Pulmonary artery endothelial cell (primary cell): ENCODE results near the gene USP36. TPM values are rescaled to one million over a fixed set of nuclear protein-coding genes. Genes with fewer than 3 reads are reported as not detected.
"Not testable (repeated sequence)": the region's sequence is repeated elsewhere in the genome, so short reads cannot be mapped to it uniquely, and the experiment has no call there.

Experiments used
- DNase-seq: peaks from one replicate; pipeline ENCODE4 v3.0.0-alpha.2; 2011; ENCODE audit warnings: low read depth, low spot score
- total RNA-seq: library from RNA; depleted of rRNA; stranded (reverse); fragments of >200 nt; gene quantifications from 2 replicates; pipeline ENCODE4 v1.2.3, GENCODE V29; 2014

The USP36 gene
- total RNA-seq, 1 donor from 2014 or later: 18.9 TPM

- DNase-seq: no peak
These were observed 68.7 kb downstream of the USP36 start for GRCh38 chr17:78771758-78772382.

DNA sequence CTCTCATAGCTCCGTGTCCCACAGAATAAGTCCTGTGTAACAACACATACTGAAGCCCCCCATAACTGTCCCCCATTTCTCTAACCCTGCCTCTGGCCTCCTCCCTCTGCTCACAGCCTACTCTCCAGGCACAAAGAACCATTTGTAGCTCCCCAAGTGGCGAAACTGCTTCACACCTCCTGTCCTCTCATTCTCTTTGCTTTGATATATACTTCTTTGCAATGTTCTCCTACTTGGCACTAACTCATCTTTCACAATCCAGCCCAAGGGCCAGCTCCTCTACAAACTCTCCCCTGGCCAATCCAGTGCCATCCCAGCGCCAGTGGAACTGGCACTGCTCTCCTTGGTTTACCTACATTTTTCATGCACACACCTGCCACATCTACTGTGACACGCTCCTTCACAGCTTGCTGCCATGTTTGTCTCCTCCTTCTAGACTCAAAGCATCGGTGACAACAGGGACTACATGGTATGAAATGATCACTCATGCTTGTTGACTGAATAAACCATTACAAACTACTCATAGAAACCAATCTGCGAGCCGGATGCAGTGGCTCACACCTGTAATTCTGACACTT lies 71.3 kb downstream of the USP36 start:
- no peak for DNase-seq

GRCh38 chr17:78767806-78768205 lies 72.8 kb downstream of the USP36 start:
- DNase-seq: no peak

GRCh38 chr17:78766743-78767294 lies 73.8 kb downstream of the USP36 start:
- DNase-seq: no peak

- DNase-seq: no peak
These were observed 74.4 kb downstream of the USP36 start for GRCh38 chr17:78766225-78766624.

DNA sequence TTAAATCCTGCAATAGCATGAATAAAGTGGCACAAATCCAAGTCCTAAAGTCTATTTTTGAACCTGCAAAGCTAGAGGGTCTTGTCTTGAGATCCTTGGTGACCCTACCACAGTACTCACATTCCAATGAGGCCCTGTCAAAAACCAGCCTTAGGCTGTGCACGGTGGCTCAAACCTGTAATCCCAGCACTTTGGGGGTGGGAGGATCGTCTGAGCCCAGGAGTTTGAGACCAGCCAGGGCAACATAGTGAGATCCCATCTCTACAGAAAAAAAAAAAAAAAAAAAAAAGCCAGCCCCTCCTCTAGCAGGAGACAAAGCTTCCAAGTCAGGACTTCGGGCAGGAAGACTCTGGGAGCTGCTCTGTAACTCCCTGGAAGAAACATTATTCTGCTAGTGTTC lies 74.8 kb downstream of the USP36 start:
- no peak for DNase-seq

DNA sequence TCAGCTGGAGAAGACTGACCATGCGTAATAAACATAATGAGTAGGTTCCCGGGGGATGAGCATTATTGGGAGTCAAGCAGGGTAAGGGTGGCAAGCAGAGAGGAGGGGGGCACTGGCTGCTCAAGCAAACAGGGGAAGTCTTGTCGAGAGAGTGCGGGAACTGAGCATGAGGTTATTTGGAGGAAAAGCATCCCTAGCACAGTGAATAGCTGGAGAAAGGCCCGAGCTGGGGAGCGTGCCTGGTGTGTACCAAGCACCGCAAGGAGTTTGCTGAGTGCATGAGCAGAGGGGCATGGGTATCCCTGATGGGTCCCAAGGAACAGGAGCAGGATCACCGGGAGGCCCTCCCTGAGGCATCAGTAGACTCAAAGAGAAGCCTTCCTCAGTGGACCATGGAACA lies 75.7 kb downstream of the USP36 start:
- DNase-seq: no peak

- no peak for DNase-seq
These were observed 77.1 kb downstream of the USP36 start for GRCh38 chr17:78763561-78763960.

- DNase-seq: no peak
These were observed 78.7 kb downstream of the USP36 start for GRCh38 chr17:78761789-78762406.

GRCh38 chr17:78759969-78760352 lies 80.7 kb downstream of the USP36 start:
- no peak for DNase-seq

DNA sequence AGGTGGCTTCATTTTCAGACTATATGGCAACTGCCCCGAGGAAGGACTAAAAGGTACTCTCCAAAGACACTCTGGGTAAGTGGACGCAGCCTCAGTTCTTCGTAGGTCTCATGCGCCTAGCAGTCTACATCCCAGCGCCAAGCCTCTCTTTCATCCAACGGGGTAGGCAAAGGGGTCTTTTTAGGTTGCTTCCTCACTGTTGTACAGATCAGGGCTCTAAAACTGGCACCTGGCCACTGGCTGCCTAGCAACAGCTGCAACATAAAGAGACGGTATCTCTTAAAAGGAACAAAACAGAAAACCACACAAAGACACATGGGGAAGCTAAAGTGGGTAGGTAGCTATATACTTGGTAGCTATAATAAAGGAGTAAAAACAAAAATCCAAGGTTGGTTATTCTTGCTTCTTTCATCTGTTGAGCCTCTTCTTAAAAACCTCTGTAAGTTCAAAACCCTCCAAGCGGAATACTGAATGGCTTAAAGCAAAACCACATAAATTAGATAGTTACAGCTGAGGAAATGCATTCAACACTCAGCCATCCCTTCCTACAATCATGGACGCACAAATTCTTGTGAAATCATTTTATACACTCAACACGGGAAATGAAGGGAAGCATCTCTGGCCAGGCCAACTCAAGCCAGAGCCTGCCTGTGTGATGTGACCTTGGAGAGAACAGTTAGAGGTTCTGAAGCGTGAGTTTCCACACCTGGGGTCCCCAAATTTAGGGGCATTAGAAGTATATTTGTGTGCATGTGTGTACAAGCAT lies 81.2 kb downstream of the USP36 start:
- DNase-seq: no peak

- DNase-seq: no peak
These were observed 87.0 kb downstream of the USP36 start for GRCh38 chr17:78753316-78754250.

DNA sequence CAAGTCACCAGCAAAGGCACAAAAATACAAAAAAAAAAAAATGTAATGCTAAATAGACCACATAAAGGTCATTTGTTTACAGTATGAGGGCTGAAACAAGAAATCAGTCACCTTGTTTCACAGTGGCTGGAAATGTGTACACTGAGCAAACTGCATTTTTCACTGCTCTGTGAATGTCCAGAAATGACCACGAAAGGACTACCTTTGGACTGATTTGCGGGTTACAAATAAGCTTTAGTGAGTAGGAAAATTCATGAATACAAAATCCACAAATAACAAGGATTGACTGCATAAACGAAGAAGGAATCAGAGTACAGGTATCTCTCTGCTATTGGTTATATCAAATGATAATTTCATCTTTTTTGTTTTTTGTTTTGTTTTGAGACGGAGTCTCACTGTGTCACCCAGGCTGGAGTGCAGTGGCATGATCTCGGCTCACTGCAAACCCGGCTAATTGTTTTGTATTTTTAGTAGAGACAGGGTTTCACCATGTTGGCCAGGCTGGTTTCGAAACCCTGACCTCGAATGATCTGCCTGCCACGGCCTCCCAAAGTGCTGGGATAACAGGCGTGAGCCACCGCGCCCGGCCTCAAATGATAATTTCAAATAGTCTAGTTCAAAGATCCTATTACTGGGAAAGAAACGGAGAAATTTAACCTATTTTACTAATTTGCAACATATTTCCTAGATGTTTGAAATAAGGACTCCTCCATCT lies 89.0 kb downstream of the USP36 start:
- no peak for DNase-seq

GRCh38 chr17:78751000-78751399 lies 89.6 kb downstream of the USP36 start:
- not testable (repeated sequence) for DNase-seq

DNA sequence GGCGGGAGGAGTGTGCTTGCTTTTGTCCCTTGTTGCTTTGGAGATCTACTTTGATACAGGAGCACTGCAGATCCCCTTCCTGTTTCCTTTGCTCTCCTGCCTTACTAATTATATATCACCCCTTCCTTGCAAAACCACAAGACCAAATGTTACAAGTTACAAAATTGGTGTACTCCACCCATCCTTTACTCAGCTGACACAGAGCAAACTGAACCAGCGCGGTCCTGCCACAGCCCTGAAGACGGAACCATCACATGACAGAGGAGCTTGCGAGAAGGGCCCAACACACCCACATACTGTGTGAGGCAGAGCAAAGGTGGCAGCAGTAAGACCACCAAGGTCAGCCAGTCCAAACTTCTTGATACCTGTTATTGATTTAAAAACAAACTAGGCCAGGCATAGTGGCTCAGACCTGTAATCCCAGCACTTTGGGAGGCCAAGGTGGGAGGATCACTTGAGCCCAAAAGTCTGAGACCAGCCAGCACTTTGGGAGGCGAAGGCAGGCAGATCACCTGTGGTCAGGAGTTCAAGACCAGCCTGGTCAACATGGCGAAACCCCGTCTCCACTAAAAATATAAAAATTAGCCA lies 91.8 kb downstream of the USP36 start:
- no peak for DNase-seq

DNA sequence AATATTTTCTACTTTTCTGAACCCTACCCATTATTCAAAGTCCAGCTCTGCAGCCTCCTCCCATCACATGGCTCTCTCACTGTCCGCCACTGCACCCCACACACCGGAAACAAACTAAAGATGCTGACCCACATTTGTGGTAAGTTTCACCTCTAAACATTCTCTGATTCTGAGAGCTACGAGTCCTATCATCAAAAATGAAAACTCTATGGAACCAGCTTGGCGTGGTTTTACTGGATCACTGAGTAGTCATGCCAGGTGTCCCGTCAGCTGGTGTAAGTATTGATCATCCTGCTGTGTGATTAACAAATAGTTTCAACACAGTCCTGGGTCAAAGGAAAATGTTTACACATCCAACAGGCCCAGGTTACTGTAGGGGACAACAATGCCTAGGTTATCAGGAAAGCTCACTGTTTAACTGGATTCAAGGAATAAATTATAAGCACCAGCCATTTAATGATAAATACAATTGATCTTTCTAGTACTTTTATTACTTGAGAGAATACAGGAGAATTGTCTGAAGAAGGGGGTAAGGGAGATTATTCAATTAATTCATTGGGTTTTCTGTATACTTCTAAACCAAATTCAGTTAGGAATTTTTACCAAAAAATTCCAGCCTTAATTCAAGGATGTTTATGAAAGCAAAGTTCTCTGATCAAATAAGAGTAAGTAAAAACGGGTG lies 92.4 kb downstream of the USP36 start:
- no peak for DNase-seq

GRCh38 chr17:78747488-78747887 lies 93.1 kb downstream of the USP36 start:
- no peak for DNase-seq

DNA sequence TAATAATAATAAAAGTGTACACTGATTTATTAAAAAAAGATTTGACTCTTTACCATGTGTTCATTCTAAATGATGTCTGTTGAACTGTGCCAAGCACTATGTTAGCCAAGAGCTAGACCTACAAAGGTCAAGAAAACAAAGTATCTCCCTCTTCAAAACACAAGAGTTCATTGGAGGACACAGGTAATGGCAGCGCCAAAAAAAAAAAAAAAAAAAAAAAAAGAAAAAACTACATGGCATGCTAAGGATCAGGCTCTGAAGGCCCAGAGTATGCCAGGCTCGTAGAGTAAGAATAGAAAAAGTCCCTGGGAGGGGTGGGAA lies 93.7 kb downstream of the USP36 start:
- DNase-seq: no peak

- no peak for DNase-seq
These were observed 94.2 kb downstream of the USP36 start for GRCh38 chr17:78746263-78746948.
